Activated T-cell treated with anti-CD3 and anti-CD28 coated beads for 48 hours (primary cell): ENCODE results near the gene USP46.

Experiments used
- DNase-seq: peaks from one replicate; pipeline ENCODE4 v3.0.0-alpha.2; 2020; ENCODE audit warnings: low read depth

Gene USP46

GRCh38 chr4:52618795-52619590, 40.1 kb downstream of the USP46 start:
- DNase-seq = no peak

GRCh38 chr4:52617336-52618020, 41.6 kb downstream of the USP46 start:
- DNase-seq = no peak

- no peak for DNase-seq
These were observed 44.9 kb downstream of the USP46 start for GRCh38 chr4:52614241-52614640.

- DNase-seq = no peak
These were observed 46.8 kb downstream of the USP46 start for GRCh38 chr4:52612341-52612740.

- DNase-seq = no peak
These were observed 48.0 kb downstream of the USP46 start for GRCh38 chr4:52611030-52611555.

- no peak for DNase-seq
These were observed 52.4 kb downstream of the USP46 start for GRCh38 chr4:52606726-52607125.

- DNase-seq = no peak
These were observed 53.1 kb downstream of the USP46 start for GRCh38 chr4:52606040-52606439.

GRCh38 chr4:52604215-52604614, 54.9 kb downstream of the USP46 start:
- DNase-seq = no peak

- no peak for DNase-seq
These were observed 58.8 kb downstream of the USP46 start for GRCh38 chr4:52600275-52600674.

- DNase-seq = no peak
These were observed 64.1 kb downstream of the USP46 start for GRCh38 chr4:52595001-52595400.

- DNase-seq = no peak
These were observed 66.8 kb downstream of the USP46 start for GRCh38 chr4:52592287-52592686.

GRCh38 chr4:52588771-52589591, 70.1 kb downstream of the USP46 start:
- DNase-seq = peak; percentile 24

GRCh38 chr4:52588097-52588496, 71.0 kb downstream of the USP46 start:
- peak; percentile 15 for DNase-seq

- no peak for DNase-seq
These were observed 73.0 kb downstream of the USP46 start for GRCh38 chr4:52586069-52586468.

GRCh38 chr4:52585379-52585778, 73.7 kb downstream of the USP46 start:
- no peak for DNase-seq

- no peak for DNase-seq
These were observed 79.4 kb downstream of the USP46 start for GRCh38 chr4:52579602-52580272.

GRCh38 chr4:52578951-52579350, 80.2 kb downstream of the USP46 start:
- no peak for DNase-seq

GRCh38 chr4:52577624-52577962, 81.5 kb downstream of the USP46 start:
- no peak for DNase-seq

GRCh38 chr4:52576961-52577623, 82.0 kb downstream of the USP46 start:
- no peak for DNase-seq

- peak; percentile 4 for DNase-seq
These were observed 82.8 kb downstream of the USP46 start for GRCh38 chr4:52576326-52576725.

- DNase-seq = no peak
These were observed 83.7 kb downstream of the USP46 start for GRCh38 chr4:52575406-52575805.
